Spinal cord (tissue), 4 donors: ENCODE measurements around the gene ZNRD2. TPM values are rescaled to one million over a fixed set of nuclear protein-coding genes. Genes with fewer than 3 reads are reported as not detected.

Source experiments
- polyA plus RNA-seq, 2 donors: library from polyadenylated mRNA; unstranded; fragments of 120-200 nt; gene quantifications; one replicate each; pipeline ENCODE4 v1.2.1, GENCODE V29; 2013; ENCODE audit not compliant: insufficient read length in 2 of 2
- small RNA-seq: library from RNA; depleted of rRNA; stranded (forward); fragments of <200 nt; gene quantifications from one replicate; pipeline ENCODE3, GENCODE V24; 2014; ENCODE audit warnings: low replicate concordance
- total RNA-seq, 2 donors: library from RNA; depleted of rRNA in 1 of 2; stranded (reverse); fragments of 120-200 nt in 1 of 2; fragments of >200 nt in 1 of 2; gene quantifications; one replicate each; pipeline versions ENCODE4 v1.2.3 to v1.2.4, GENCODE V29; 2013 to 2014

The ZNRD2 gene
- total and polyA plus RNA-seq, 4 donors, result 14.7 to 87.2 (median 54.1) TPM

Small RNAs within 50 kb of the gene (small RNA-seq; reads per million reads assigned to genes)
- not detected for gene AP001362.1

Other genes starting within 250 kb of the ZNRD2 start
- gene DPF2, start 236.6 kb upstream of the ZNRD2 start, total RNA-seq, result 10 to 100 TPM; 28.0 to 52.7 TPM
- 10 to 100 TPM; 72.8 to 84.0 TPM for gene DPF2, start 236.6 kb upstream of the ZNRD2 start, polyA plus RNA-seq
- 1 to 10 TPM; 1.4 TPM for gene TIGD3, start 215.7 kb upstream of the ZNRD2 start, total RNA-seq
- gene TIGD3, start 215.7 kb upstream of the ZNRD2 start, polyA plus RNA-seq, result 1 to 10 TPM; 3.4 to 3.7 TPM
- 1 to 10 TPM; 2.3 to 3.1 TPM for gene SLC25A45, start 187.8 kb upstream of the ZNRD2 start, total RNA-seq
- gene SLC25A45, start 187.8 kb upstream of the ZNRD2 start, polyA plus RNA-seq, result 1 to 10 TPM; 1.8 to 3.7 TPM
- 10 to 100 TPM; 16.7 to 18.7 TPM for gene FRMD8, start 183.8 kb upstream of the ZNRD2 start, total RNA-seq
- gene FRMD8, start 183.8 kb upstream of the ZNRD2 start, polyA plus RNA-seq, result 10 to 100 TPM; 16.3 to 19.3 TPM
- 10 to 100 TPM; 27.4 to 63.7 TPM for gene NEAT1, start 147.7 kb upstream of the ZNRD2 start, total RNA-seq
- gene NEAT1, start 147.7 kb upstream of the ZNRD2 start, polyA plus RNA-seq, result 10 to 100 TPM; 63.6 to 73.6 TPM
- over 10,000 TPM in 1 of 2 donors, 1,000 to 10,000 TPM in 1; 7,855 to 14,973 TPM for gene MALAT1, start 71.4 kb upstream of the ZNRD2 start, total RNA-seq
- 100 to 1,000 TPM; 557 to 615 TPM for gene MALAT1, start 71.4 kb upstream of the ZNRD2 start, polyA plus RNA-seq
- gene SCYL1, start 45.4 kb upstream of the ZNRD2 start, total RNA-seq, result 10 to 100 TPM; 41.8 to 79.8 TPM
- gene SCYL1, start 45.4 kb upstream of the ZNRD2 start, polyA plus RNA-seq, result 10 to 100 TPM; 84.0 to 87.5 TPM
- 10 to 100 TPM; 47.5 to 68.7 TPM for gene LTBP3, start 12.1 kb upstream of the ZNRD2 start, total RNA-seq
- 100 to 1,000 TPM; 158 to 198 TPM for gene LTBP3, start 12.1 kb upstream of the ZNRD2 start, polyA plus RNA-seq
- gene FAM89B, start 2.1 kb downstream of the ZNRD2 start, total RNA-seq, result 10 to 100 TPM in 1 of 2 donors, 1 to 10 TPM in 1; 7.0 to 49.2 TPM
- gene FAM89B, start 2.1 kb downstream of the ZNRD2 start, polyA plus RNA-seq, result 10 to 100 TPM; 48.6 to 49.0 TPM
- 10 to 100 TPM; 13.9 to 24.0 TPM for gene EHBP1L1, start 5.6 kb downstream of the ZNRD2 start, total RNA-seq
- gene EHBP1L1, start 5.6 kb downstream of the ZNRD2 start, polyA plus RNA-seq, result 10 to 100 TPM; 20.3 to 30.1 TPM
- under 1 TPM; 0.20 to 0.44 TPM for gene KCNK7, start 25.3 kb downstream of the ZNRD2 start, total RNA-seq
- under 1 TPM; 0.77 to 0.90 TPM for gene KCNK7, start 25.3 kb downstream of the ZNRD2 start, polyA plus RNA-seq
- 10 to 100 TPM; 16.8 to 28.9 TPM for gene MAP3K11, start 43.7 kb downstream of the ZNRD2 start, total RNA-seq
- 10 to 100 TPM; 31.2 to 38.1 TPM for gene MAP3K11, start 43.7 kb downstream of the ZNRD2 start, polyA plus RNA-seq
- 10 to 100 TPM; 10.4 to 15.3 TPM for gene PCNX3, start 45.3 kb downstream of the ZNRD2 start, total RNA-seq
- 10 to 100 TPM; 35.7 to 41.6 TPM for gene PCNX3, start 45.3 kb downstream of the ZNRD2 start, polyA plus RNA-seq
- gene SIPA1, start 67.6 kb downstream of the ZNRD2 start, total RNA-seq, result 10 to 100 TPM; 10.6 to 34.2 TPM
- 10 to 100 TPM; 35.4 to 43.6 TPM for gene SIPA1, start 67.6 kb downstream of the ZNRD2 start, polyA plus RNA-seq
- 10 to 100 TPM; 14.5 to 29.4 TPM for gene RELA, start 92.4 kb downstream of the ZNRD2 start, total RNA-seq
- 10 to 100 TPM; 53.9 to 57.7 TPM for gene RELA, start 92.4 kb downstream of the ZNRD2 start, polyA plus RNA-seq
- 10 to 100 TPM; 41.5 to 74.5 TPM for gene KAT5, start 141.8 kb downstream of the ZNRD2 start, total RNA-seq
- 10 to 100 TPM; 80.3 to 81.2 TPM for gene KAT5, start 141.8 kb downstream of the ZNRD2 start, polyA plus RNA-seq
- 10 to 100 TPM; 11.8 to 52.6 TPM for gene RNASEH2C, start 150.3 kb downstream of the ZNRD2 start, total RNA-seq
- 10 to 100 TPM; 48.0 to 56.5 TPM for gene RNASEH2C, start 150.3 kb downstream of the ZNRD2 start, polyA plus RNA-seq
- gene AP5B1, start 210.5 kb downstream of the ZNRD2 start, total RNA-seq, result 1 to 10 TPM; 5.0 to 6.4 TPM
- gene AP5B1, start 210.5 kb downstream of the ZNRD2 start, polyA plus RNA-seq, result 1 to 10 TPM; 6.9 to 9.3 TPM
- gene OVOL1, start 216.6 kb downstream of the ZNRD2 start, total RNA-seq, result not detected
- under 1 TPM in 1 of 2 donors, not detected in 1; 0.09 TPM for gene OVOL1, start 216.6 kb downstream of the ZNRD2 start, polyA plus RNA-seq